Uterine smooth muscle cell (primary cell): ENCODE results near the gene ARAP1. TPM values are rescaled to one million over a fixed set of nuclear protein-coding genes. Genes with fewer than 3 reads are reported as not detected.

Experiments
- total RNA-seq: library from RNA; depleted of rRNA; stranded (reverse); fragments of >200 nt; gene quantifications from 2 replicates; pipeline ENCODE4 v1.2.3, GENCODE V29; 2014

ARAP1 gene
- 101 and 140 TPM in 2 replicates for total RNA-seq

DNA sequence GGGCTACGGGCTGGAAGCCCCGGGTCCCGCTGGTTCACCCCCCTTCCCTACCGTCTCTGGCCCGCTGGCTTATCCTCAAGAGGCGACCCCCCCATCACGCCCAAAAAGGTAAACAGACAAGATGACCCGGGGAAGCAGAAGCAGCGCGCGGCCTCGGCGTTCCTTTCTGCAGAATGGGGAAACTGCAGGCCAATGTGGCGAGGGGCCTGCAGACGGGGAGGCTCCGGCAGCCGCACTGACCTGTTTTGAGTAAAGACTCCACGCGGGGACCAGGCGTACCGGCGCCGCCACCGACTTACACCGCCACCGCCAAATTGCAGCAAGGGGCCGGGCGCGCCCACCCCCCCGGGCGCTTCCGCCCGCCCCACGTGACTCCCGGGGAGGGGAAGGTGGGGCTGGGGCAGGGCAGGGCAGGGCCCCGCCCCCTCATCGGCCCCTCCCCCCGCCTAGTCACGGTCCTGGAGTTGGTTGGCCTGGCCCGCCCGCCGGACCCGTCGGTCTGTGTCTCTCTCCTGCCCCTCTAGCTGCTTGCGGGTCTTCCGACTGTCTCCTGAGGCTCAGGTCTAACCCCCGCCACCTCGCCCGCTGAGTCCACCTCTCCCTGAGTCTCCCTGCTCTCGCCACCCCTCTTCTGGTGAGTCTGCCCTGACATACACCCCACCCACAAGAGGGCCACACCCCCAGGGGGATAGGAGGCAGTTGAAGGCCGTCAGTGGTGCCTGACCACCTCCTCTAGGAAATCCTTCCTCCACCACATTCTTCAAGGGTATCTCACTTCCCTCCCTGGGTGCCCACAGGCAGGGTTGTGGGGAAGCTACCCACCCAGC is at the start of gene ARAP1:
Gene ARAP1, minus strand, starts transcription at position 321 of the 827 bp plus-strand sequence. CDS start 25,280 bp downstream, outside the sequence.

DNA sequence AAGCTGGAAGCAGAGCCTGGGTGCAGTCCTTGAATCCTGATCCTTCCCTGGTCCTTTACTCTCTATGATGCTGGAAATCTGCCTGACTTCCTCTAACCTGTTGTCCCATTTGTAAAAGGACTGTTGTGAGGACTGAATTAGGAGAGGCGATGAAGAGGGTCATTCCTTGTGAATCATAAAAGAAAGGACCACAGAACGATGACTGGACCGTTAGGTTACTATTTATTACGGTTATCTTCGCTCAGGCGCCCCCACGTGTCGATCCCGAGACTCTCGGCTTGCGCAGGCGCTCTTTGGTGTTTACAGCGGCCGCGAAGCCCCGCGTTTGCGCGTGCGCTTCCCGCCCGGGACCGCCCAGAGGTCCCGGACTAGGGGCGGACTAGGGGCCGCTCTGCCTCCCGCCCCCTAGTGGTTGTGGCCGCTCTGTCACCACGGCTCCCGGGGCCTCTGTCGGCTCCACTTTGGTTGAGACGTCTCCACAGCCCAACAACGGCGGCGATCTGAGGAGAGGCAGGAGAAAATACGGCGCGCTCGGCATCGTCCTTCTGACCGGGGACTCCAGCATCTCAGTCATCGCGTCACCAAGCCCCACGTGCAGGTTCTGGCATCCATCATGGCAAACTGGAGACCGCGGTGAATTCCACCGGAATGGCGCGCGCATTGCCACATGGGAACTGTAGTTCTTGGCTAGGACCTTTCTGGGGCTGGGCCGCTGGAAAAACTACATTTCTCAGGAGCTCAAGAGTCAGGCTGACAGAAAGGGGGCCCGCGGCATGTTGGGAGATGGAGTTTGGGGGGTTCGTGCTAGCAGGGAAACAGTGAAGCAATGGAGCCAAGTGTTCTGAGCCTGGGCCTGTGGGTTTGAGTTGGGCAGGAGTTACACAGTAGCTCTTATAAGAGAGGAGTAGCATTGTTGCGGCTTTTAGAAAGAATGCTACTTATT is 41.5 kb upstream of the ARAP1 start, which contains the start of gene STARD10:
Gene STARD10, minus strand, starts transcription at position 623 of the 943 bp plus-strand sequence. CDS start 12,866 bp downstream, outside the sequence.

DNA sequence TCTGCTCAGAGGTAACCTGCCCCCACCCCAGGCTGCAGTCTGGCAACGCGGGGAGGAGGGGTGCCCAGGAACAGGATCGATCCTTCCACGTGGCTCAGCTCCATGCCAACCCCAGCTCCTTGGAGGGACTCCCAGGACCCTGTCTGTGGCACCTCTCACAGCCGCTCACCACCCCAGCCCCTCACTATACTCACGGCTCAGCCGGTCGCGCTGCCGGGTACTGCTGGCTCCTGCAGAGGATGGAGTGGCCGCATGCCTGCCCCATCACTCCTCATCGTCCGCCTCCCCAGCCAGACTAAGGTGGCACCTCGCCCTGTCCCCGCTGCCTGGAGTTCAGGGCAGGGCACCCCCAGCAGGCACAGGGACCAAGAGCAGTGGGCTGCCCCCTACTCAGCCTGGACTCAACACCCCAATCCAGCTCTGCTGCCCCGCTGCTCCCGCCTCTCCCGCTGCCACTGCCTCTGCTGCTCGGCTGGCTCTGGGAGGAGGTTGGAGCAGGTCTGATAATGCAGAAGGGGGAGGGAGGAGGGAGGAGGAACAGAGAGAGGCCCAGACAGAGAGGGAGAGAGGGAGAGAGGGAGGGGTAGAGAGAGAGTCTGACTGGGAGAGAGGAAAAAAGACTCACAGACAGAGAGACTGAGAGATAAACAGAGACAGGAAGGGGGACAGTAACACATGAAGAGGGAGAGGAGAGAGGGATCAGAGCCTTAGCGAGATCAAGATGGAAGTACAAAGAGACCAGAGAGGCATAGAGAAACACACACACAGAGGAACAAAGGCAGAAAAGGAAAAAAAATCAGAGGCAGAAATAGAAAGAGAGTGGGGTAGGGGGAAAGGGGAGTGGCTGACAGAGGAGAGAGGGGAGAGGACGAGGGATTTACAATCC is 78.0 kb downstream of the ARAP1 start, which contains the start of gene PDE2A:
Gene PDE2A, minus strand, starts transcription at position 480 of the 886 bp plus-strand sequence. Its CDS starts 215 bp downstream, at position 265.

Other genes with a start within 250 kb of the ARAP1 start
- 0.50 and 0.77 TPM in 2 replicates for gene PDE2A, start 78.0 kb downstream of the ARAP1 start, total RNA-seq
- 13.6 and 25.2 TPM in 2 replicates for gene STARD10, start 41.6 kb upstream of the ARAP1 start, total RNA-seq
- gene ATG16L2, start 62.0 kb upstream of the ARAP1 start, total RNA-seq: 9.0 and 10.1 TPM in 2 replicates